GM12872 (cell line): ENCODE data around the gene BAIAP3.

ENCODE experiments used
- CTCF ChIP-seq: IDR thresholded peaks from 3 replicates; pipeline ENCODE4 v1.5.1; 2011; ENCODE audit warnings: low read depth, mild to moderate bottlenecking, low read length, moderate library complexity; ENCODE audit not compliant: insufficient read depth

The BAIAP3 gene

GRCh38 chr16:1331712-1332617 is 1.5 kb upstream of the BAIAP3 start:
- TF ChIP-seq CTCF = no peak

GRCh38 chr16:1332618-1333148 is 762 bp upstream of the BAIAP3 start:
- TF ChIP-seq CTCF = no peak

GRCh38 chr16:1333854-1334700 is 632 bp downstream of the BAIAP3 start:
- no peak for TF ChIP-seq CTCF

- TF ChIP-seq CTCF = no peak
Measured at GRCh38 chr16:1334739-1335138, 1.3 kb downstream of the BAIAP3 start.

- TF ChIP-seq CTCF = no peak
Measured at GRCh38 chr16:1335211-1335971, 1.9 kb downstream of the BAIAP3 start.

GRCh38 chr16:1335996-1336395 is 2.6 kb downstream of the BAIAP3 start:
- no peak for TF ChIP-seq CTCF
